Natural killer cell treated with Interleukin-12 subunit alpha and Interleukin-12 subunit beta and Interleukin-15 and Interleukin-18, amount 100 ng/mL, for 72 hours (primary cell): ENCODE measurements around the gene LIPM. TPM values are rescaled to one million over a fixed set of nuclear protein-coding genes. Genes with fewer than 3 reads are reported as not detected.

Experiments used
- ATAC-seq, 2 donors: fragments of 150-1000 bp; cut with Tn5 transposase in 1 of 2; sonication (Bioruptor Pico), chemical (Tn5 transposase) in 1 of 2; 2 replicates each; pipeline ENCODE4 v1.10.0; 2021
- DNase-seq: peaks from one replicate; pipeline ENCODE4 v3.0.0; 2022; ENCODE audit warnings: low spot score
- H3K27ac Mint-ChIP-seq, 2 donors: 1 replicate in 1 of 2; 2 replicates in 1 of 2; pipeline ENCODE4 v1.8.0; 2022; ENCODE audit warnings: mixed read lengths in 2 of 2, mild to moderate bottlenecking in 1 of 2, moderate library complexity in 1 of 2
- H3K27me3 Mint-ChIP-seq, 2 donors: 1 replicate in 1 of 2; 2 replicates in 1 of 2; pipeline ENCODE4 v1.8.0; 2022; ENCODE audit warnings: mixed read lengths in 2 of 2
- H3K36me3 Mint-ChIP-seq: one replicate; pipeline ENCODE4 v1.8.0; 2022; ENCODE audit warnings: mixed read lengths
- H3K4me1 Mint-ChIP-seq, 2 donors: 1 replicate in 1 of 2; 2 replicates in 1 of 2; pipeline ENCODE4 v1.8.0; 2022; ENCODE audit warnings: low read depth in 2 of 2, mixed read lengths in 2 of 2, mild to moderate bottlenecking in 1 of 2
- H3K4me3 Mint-ChIP-seq: one replicate; pipeline ENCODE4 v1.8.0; 2022; ENCODE audit warnings: mixed read lengths
- H3K9me3 Mint-ChIP-seq: 2 replicates; pipeline ENCODE4 v1.8.0; 2022; ENCODE audit warnings: mixed read lengths
- total RNA-seq, 2 donors: library from RNA; stranded (reverse); gene quantifications; one replicate each; pipeline ENCODE4 v1.2.3, GENCODE V29; 2022

Gene LIPM
- total RNA-seq, 2 donors from 2014 or later, result not detected

- Mint-ChIP-seq H3K4me3 (no peak overlapping the region), H3K9me3 (no peaks in the 10 kb centered on the region), H3K27ac (no peak overlapping the region), H3K36me3 (no peaks in the 10 kb centered on the region), H3K27me3 (peaks cover 5 to 8% of the 10 kb centered on the region in 2 donors), H3K4me1 (peaks cover 5% of the 10 kb centered on the region in 2 donors)
- DNase-seq (no peak), ATAC-seq (peak in 1 of 2 donors; percentile 33)
These were observed 16.3 kb upstream of the LIPM start for GRCh38 chr10:88786032-88786770.

GRCh38 chr10:88787463-88787862, 15.1 kb upstream of the LIPM start:
- peaks cover 8 to 13% of the 10 kb centered on the region in 2 donors for H3K4me1 Mint-ChIP-seq
- peaks cover 5 to 8% of the 10 kb centered on the region in 2 donors for H3K27me3 Mint-ChIP-seq
- H3K27ac Mint-ChIP-seq, result no peak overlapping the region
- ATAC-seq (no peak), DNase-seq (no peak)
- H3K4me3 Mint-ChIP-seq, result no peak overlapping the region
- H3K9me3 Mint-ChIP-seq, result no peaks in the 10 kb centered on the region
- no peaks in the 10 kb centered on the region for H3K36me3 Mint-ChIP-seq

GRCh38 chr10:88788924-88789323, 13.6 kb upstream of the LIPM start:
- Mint-ChIP-seq H3K9me3 (no peaks in the 10 kb centered on the region), H3K4me1 (peaks cover 11 to 23% of the 10 kb centered on the region in 2 donors), H3K36me3 (no peaks in the 10 kb centered on the region), H3K4me3 (no peak overlapping the region), H3K27ac (no peak overlapping the region), H3K27me3 (no peaks in the 10 kb centered on the region)
- DNase-seq, result no peak
- no peak for ATAC-seq

- Mint-ChIP-seq H3K4me1 (peaks cover 12 to 28% of the 10 kb centered on the region in 2 donors), H3K36me3 (no peaks in the 10 kb centered on the region), H3K9me3 (no peaks in the 10 kb centered on the region), H3K27me3 (no peaks in the 10 kb centered on the region), H3K4me3 (no peak overlapping the region), H3K27ac (no peak overlapping the region)
- no peak for ATAC-seq
- no peak for DNase-seq
These were observed 10.6 kb upstream of the LIPM start for GRCh38 chr10:88791924-88792323.

- H3K4me3 Mint-ChIP-seq, result peak overlapping the region; percentile 9
- DNase-seq (peak; percentile 66), ATAC-seq (peak; percentile 86 to 90)
- no peaks in the 10 kb centered on the region for H3K9me3 Mint-ChIP-seq
- no peaks in the 10 kb centered on the region for H3K36me3 Mint-ChIP-seq
- peaks cover 0 to under 1% of the 10 kb centered on the region in 2 donors for H3K27me3 Mint-ChIP-seq
- H3K4me1 Mint-ChIP-seq, result peaks cover 12 to 28% of the 10 kb centered on the region in 2 donors
- H3K27ac Mint-ChIP-seq, result peak overlapping the region in 1 of 2 donors; percentile 1
These were observed 9.9 kb upstream of the LIPM start for GRCh38 chr10:88792661-88793060.

- Mint-ChIP-seq H3K27ac (peak overlapping the region; percentile 30 to 56), H3K36me3 (no peaks in the 10 kb centered on the region), H3K9me3 (no peaks in the 10 kb centered on the region), H3K27me3 (peaks cover 0 to 7% of the 10 kb centered on the region in 2 donors), H3K4me1 (peaks cover 12 to 28% of the 10 kb centered on the region in 2 donors), H3K4me3 (peak overlapping the region; percentile 34)
- ATAC-seq, result peak; percentile 59 to 75
- no peak for DNase-seq
These were observed 8.7 kb upstream of the LIPM start for GRCh38 chr10:88793712-88794299.

- peaks cover 0 to 7% of the 10 kb centered on the region in 2 donors for H3K27me3 Mint-ChIP-seq
- H3K4me1 Mint-ChIP-seq, result peaks cover 12 to 28% of the 10 kb centered on the region in 2 donors
- H3K4me3 Mint-ChIP-seq, result no peak overlapping the region
These were observed 7.8 kb upstream of the LIPM start for GRCh38 chr10:88794731-88795130.

GRCh38 chr10:88800152-88801125, 2.1 kb upstream of the LIPM start:
- ATAC-seq, result peak; percentile 69 to 78
- Mint-ChIP-seq H3K27me3 (peaks cover 0 to 7% of the 10 kb centered on the region in 2 donors), H3K4me1 (peaks cover 6 to 13% of the 10 kb centered on the region in 2 donors), H3K9me3 (no peaks in the 10 kb centered on the region), H3K36me3 (no peaks in the 10 kb centered on the region), H3K4me3 (no peak overlapping the region), H3K27ac (no peak overlapping the region)
- no peak for DNase-seq

More at GRCh38 chr10:88794731-88795130, 7.8 kb upstream of the LIPM start:
- DNase-seq, result no peak
- Mint-ChIP-seq H3K9me3 (no peaks in the 10 kb centered on the region), H3K27ac (no peak overlapping the region), H3K36me3 (no peaks in the 10 kb centered on the region)
- no peak for ATAC-seq

- no peaks in the 10 kb centered on the region for H3K27me3 Mint-ChIP-seq
- H3K9me3 Mint-ChIP-seq, result no peaks in the 10 kb centered on the region
- H3K4me3 Mint-ChIP-seq, result no peak overlapping the region
- H3K4me1 Mint-ChIP-seq, result peaks cover 8 to 13% of the 10 kb centered on the region in 2 donors
- no peak for DNase-seq
- no peak overlapping the region for H3K27ac Mint-ChIP-seq
- ATAC-seq, result no peak
- no peaks in the 10 kb centered on the region for H3K36me3 Mint-ChIP-seq
These were observed 1.1 kb downstream of the LIPM start for GRCh38 chr10:88803641-88804040.

GRCh38 chr10:88804083-88804812, 1.7 kb downstream of the LIPM start:
- Mint-ChIP-seq H3K4me1 (peaks cover 8 to 13% of the 10 kb centered on the region in 2 donors), H3K36me3 (no peaks in the 10 kb centered on the region), H3K4me3 (no peak overlapping the region), H3K9me3 (no peaks in the 10 kb centered on the region), H3K27me3 (no peaks in the 10 kb centered on the region), H3K27ac (no peak overlapping the region)
- ATAC-seq (no peak), DNase-seq (no peak)

GRCh38 chr10:88805361-88805760, 2.8 kb downstream of the LIPM start:
- no peak for ATAC-seq

GRCh38 chr10:88805924-88806323, 3.4 kb downstream of the LIPM start:
- Mint-ChIP-seq H3K4me1 (peaks cover 4 to 8% of the 10 kb centered on the region in 2 donors), H3K27ac (no peak overlapping the region), H3K4me3 (no peak overlapping the region), H3K27me3 (no peaks in the 10 kb centered on the region), H3K9me3 (no peaks in the 10 kb centered on the region), H3K36me3 (no peaks in the 10 kb centered on the region)
- no peak for DNase-seq
- no peak for ATAC-seq

More at GRCh38 chr10:88805361-88805760, 2.8 kb downstream of the LIPM start:
- peaks cover 10 to 11% of the 10 kb centered on the region in 2 donors for H3K4me1 Mint-ChIP-seq
- H3K4me3 Mint-ChIP-seq, result no peak overlapping the region
- no peaks in the 10 kb centered on the region for H3K27me3 Mint-ChIP-seq
- no peaks in the 10 kb centered on the region for H3K9me3 Mint-ChIP-seq
- no peak overlapping the region for H3K27ac Mint-ChIP-seq
- DNase-seq, result no peak
- no peaks in the 10 kb centered on the region for H3K36me3 Mint-ChIP-seq

- no peak for DNase-seq
- Mint-ChIP-seq H3K27ac (no peak overlapping the region), H3K27me3 (no peaks in the 10 kb centered on the region), H3K4me3 (no peak overlapping the region), H3K9me3 (no peaks in the 10 kb centered on the region), H3K36me3 (no peaks in the 10 kb centered on the region), H3K4me1 (peaks cover 0 to 6% of the 10 kb centered on the region in 2 donors)
- no peak for ATAC-seq
These were observed 7.1 kb downstream of the LIPM start for GRCh38 chr10:88809621-88810020.
